Measurements from ENCODE around the gene SORT1.
"Not testable (repeated sequence)": the region's sequence is repeated elsewhere in the genome, so short reads cannot be mapped to it uniquely, and the experiment has no call there.

Gene SORT1

GRCh38 chr1:109294481-109294880 is 103.2 kb downstream of the SORT1 start:
- ATAC-seq = no peak

DNA sequence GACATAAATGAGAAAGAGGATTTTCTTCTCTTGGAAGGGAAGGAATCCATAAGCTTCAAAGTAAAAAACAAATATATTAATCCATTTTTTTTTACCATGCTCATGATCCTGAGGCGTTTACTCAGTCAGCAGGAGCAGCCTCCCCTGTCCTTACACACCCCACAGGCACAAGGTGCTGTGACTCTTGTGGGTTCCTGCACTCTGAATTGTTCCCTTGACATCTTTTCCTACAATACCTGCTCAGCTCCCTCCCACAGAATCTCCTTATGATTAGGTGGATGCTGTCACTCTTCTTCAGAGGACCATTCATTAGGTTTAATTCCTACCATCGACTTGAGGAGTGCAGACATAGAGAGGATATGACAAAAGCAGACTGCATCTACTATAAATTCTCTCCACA is 104.7 kb downstream of the SORT1 start:
- no peak for ATAC-seq

GRCh38 chr1:109292364-109292763 is 105.4 kb downstream of the SORT1 start:
- no peak for ATAC-seq

GRCh38 chr1:109290998-109291397 is 106.7 kb downstream of the SORT1 start:
- no peak for ATAC-seq

DNA sequence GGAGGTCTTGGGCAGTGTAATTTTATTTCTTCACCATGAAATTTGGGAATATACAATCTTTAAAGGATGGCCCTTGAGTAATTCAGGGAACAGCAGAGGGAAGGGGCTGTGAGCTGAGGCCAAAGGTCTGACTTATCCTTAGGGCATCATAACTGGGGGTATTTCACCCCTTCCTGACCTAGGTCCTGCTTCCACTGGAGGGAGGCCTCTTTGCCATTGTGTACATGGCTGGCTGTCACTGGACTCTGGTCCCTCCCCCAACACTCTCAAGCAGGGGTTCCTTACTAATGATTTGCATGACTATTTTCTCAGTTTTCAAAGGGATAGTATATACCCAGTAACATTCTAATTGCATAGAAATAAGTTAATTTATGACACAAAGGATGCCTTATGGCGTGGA is 107.6 kb downstream of the SORT1 start:
- no peak for ATAC-seq

- not testable (repeated sequence) for ATAC-seq
Measured at GRCh38 chr1:109286762-109287161, 111.0 kb downstream of the SORT1 start.

DNA sequence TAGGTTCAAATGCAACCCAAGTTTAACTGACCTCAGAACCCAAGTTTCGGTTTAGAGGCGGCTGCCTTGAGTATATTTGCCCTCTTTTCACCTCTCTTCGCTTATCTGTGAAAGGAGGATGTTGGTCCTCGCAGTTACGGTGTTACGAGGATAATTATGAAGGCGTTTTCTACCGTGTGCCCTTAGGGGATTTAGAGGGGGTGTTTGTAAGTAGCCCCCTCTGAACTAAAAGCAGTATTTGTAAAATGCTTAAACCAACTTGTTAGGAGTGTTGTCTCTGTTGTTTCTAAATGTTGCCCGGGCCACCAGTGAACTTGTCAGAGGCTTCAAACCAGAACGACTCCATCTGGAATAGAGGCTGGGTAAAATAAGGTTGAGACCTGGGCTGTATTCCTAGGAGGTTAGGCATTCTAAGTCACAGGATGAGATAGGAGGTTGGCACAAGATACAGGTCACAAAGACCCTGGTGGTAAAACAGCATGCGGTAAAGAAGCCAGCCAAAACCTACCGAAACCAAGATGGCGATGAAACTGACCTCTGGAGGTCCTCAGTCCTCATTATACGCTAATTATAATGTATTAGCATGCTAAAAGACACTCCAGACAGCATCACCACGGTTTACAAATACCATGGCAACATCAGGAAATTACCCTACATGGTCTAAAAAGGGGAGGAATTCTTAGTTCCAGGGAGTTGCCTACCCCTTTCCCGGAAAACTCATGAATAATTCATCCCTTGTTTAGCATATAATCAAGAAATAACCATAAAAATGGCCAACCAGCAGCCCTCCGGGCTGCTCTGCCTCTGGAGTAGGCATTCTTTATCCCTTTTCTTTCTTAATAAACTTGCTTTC is 113.7 kb downstream of the SORT1 start:
- ATAC-seq = peak; percentile 4 to 8

DNA sequence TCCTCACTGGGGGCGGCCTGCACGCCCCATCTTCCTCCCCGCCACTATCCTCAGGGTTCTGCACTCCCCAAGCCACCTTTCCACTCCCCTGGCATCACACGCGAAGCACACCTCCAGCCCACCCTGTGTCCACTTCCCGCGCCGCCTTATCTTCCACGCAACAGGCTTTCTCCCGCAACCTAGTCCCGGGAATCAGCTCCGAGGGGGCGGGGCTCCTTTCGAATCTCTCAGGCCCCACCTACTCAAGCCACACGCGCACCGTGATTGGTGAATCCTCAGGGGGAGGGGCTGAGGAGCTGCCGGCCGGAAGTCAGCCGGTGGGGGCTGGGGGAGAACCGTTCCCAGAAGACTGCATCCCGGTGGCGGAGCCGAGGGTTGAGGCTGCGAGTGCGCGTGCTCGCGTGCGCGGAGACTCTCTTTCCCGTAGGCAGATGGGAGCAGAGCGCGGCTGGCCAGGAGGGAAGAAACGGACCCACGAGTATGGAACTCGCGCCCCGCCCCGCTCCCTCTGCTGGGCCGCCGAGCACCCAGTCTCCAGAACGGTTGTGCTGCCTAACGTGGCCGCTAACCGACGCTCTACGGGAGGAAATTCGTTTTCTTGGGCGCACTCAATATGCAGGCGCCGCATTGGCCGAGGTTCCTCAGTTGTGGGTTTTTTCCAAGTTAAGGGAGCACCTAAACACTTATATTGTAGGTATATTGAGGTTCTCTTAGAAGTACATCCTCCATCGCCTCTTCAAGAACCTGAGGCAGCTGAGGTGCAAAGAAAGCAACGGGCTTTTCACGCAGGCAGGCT is 114.6 kb downstream of the SORT1 start, which contains the start of gene PSRC1:
Gene PSRC1 (minus strand): TSS at position 194 of the 796 bp plus-strand sequence.
- ATAC-seq = peak; percentile 97

- ATAC-seq = no peak
Measured at GRCh38 chr1:109282497-109282951, 115.2 kb downstream of the SORT1 start.

DNA sequence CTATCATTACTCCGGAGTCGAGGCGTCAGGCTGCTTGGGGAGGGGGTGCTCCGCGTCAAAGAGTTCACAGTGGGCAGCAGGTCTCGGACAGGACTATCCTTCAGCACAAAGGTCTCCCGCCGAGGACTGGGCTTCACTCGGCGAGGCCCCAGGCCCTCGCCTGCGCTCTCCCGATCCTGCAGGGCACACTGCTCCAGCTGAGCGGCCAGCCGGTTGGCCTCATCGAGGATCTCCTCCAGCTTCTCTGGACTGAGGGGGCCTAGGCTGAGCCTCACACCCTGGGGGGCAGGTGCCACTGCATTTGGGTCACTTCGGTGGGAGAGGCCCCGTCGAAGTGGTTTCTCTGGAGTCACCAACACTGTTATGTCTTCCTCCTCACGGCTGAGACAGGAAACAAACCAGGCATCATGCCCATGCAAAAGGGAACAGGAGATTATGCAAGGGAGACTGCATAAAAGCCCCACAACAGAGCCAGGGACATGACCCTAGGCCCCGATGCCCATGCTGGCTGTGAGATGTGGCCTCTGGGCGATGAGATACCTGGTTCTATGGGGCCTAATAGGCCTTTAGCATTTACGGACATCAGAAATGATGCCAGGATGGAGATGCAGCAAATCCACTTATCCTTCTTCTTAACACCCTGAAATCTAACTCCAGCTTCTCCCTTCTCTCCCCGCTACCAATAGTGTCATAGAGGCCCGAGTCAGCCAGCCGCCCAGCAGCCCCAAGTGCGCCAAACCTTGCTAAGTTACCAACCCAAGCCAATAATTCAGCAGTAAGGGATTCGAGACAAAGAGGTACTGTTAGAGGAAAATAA is 115.8 kb downstream of the SORT1 start:
- ATAC-seq = no peak

DNA sequence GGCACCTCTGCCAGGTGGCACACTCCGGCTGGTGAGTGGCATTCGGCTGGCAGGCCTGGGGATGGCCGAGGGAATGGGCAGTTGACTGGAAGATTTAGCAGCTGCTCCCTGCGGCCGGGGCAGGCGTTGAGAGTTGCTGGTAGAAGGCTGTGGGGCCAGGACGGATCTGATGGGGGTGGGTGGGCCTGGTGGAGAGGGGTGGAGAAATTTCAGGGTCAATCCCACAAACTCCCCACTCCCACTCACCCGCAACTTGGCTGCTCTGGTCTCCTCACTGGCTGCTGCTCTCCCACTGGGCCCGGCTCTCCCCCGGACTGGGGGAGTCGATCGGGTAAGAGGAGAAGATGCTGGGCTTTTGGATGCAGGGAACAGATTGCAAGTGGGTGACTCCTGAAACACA is 116.9 kb downstream of the SORT1 start:
- no peak for ATAC-seq

GRCh38 chr1:109279615-109280278 is 118.0 kb downstream of the SORT1 start:
- ATAC-seq = no peak

- ATAC-seq = peak; percentile 56 to 72
Measured at GRCh38 chr1:109277434-109278204, 120.1 kb downstream of the SORT1 start.

GRCh38 chr1:109275706-109276345 is 121.9 kb downstream of the SORT1 start:
- no peak for ATAC-seq

DNA sequence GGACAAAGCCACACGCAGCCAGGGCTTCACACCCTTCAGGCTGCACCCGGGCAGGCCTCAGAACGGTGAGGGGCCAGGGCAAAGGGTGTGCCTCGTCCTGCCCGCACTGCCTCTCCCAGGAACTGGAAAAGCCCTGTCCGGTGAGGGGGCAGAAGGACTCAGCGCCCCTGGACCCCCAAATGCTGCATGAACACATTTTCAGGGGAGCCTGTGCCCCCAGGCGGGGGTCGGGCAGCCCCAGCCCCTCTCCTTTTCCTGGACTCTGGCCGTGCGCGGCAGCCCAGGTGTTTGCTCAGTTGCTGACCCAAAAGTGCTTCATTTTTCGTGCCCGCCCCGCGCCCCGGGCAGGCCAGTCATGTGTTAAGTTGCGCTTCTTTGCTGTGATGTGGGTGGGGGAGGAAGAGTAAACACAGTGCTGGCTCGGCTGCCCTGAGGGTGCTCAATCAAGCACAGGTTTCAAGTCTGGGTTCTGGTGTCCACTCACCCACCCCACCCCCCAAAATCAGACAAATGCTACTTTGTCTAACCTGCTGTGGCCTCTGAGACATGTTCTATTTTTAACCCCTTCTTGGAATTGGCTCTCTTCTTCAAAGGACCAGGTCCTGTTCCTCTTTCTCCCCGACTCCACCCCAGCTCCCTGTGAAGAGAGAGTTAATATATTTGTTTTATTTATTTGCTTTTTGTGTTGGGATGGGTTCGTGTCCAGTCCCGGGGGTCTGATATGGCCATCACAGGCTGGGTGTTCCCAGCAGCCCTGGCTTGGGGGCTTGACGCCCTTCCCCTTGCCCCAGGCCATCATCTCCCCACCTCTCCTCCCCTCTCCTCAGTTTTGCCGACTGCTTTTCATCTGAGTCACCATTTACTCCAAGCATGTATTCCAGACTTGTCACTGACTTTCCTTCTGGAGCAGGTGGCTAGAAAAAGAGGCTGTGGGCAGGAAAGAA is 122.9 kb downstream of the SORT1 start:
- no peak for ATAC-seq

GRCh38 chr1:109273570-109274288 is 124.0 kb downstream of the SORT1 start:
- ATAC-seq = no peak

DNA sequence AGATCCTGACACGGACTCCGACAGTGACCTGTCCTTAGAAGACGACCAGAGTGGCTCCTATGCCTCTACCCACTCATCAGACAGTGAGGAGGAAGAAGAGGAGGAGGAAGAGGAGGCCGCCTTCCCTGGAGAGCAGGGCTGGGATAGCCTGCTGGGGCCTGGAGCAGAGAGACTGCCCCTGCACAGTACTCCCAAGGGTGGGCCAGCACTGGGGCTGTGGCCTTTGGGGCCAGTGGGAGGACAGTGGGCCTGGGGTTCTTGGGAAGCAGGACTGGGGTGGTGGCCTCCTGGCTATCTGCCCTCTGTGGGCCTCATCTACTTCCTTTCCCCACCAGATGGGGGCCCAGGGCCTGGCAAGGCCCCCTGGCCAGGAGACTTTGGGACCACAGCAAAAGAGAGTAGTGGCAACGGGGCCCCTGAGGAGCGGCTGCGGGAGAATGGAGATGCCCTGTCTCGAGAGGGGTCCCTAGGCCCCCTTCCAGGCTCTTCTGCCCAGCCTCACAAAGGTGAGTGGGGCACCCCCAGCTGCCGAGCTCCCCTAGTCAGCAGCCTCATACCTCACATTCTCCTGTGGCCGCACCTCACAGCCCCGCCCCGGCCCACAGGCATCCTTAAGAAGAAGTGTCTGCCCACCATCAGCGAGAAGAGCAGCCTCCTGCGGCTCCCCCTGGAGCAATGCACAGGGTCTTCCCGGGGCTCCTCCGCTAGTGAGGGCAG is 124.7 kb downstream of the SORT1 start:
- no peak for ATAC-seq

Measured in activated CD4-positive, CD25-positive, alpha-beta regulatory T cell treated with anti-CD3 and anti-CD28 coated beads, Interleukin-2, amount 50 U/mL, for 24 hours (primary cell).